ENCODE data around the gene PDZRN4.

Gene PDZRN4

GRCh38 chr12:41286426-41286825 lies 98.3 kb downstream of the PDZRN4 start:
- H3K79me2 ChIP-seq: no peaks in the 10 kb centered on the region
- no peak overlapping the region for H3K27ac ChIP-seq
- H3K9ac ChIP-seq: no peak overlapping the region
- TF ChIP-seq CTCF (IDR thresholded peaks at IDR 0.05): no peak
- no peak overlapping the region for H3K4me2 ChIP-seq (ENCODE audit: low read length)
- H3K4me1 ChIP-seq: no peaks in the 10 kb centered on the region
- H3K27me3 ChIP-seq (ENCODE audit: control insufficient read depth, insufficient read depth, low read length): no peaks in the 10 kb centered on the region
- H3K36me3 ChIP-seq (ENCODE audit: control insufficient read depth, insufficient read depth, low read length): no peaks in the 10 kb centered on the region
- H3K9me3 ChIP-seq (ENCODE audit: control insufficient read depth, low read length): no peaks in the 10 kb centered on the region
- H2AFZ ChIP-seq: no peak overlapping the region
- no peak overlapping the region for H3K4me3 ChIP-seq (ENCODE audit: low read depth, low read length)

DNA sequence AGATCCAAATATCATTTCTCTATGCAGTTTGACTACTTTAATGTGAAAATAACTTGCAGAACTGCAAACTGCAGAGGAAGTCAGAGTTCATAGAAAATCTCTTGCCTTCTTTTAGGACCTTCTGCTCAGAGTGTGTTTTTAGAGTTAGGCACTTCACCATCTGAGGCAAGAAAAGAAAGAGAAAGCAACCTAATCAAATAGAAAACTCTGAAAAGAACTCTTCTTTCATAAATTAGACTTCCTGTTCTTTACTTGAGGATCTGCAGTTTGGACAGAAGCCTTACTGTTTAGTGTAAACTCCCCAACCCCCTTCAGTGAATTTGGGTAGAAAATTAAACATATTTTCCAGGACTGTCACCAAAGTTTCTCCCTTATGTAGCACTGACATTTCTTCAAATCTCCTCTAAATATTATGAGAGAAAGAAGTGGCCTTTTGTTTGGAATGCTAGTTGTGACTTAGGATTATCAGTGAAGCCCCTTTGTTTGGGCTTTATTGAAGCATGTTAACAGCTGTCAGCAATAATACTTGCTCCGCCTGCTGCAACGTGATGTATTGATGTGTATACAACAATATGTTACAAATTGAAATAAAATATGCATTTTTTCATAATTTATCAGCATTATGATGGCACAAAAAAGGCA lies 99.5 kb downstream of the PDZRN4 start:
- Histone ChIP-seq H3K4me3 (ENCODE audit: low read depth, low read length) (no peak overlapping the region), H3K27ac (no peak overlapping the region), H3K9me3 (ENCODE audit: control insufficient read depth, low read length) (no peaks in the 10 kb centered on the region), H3K4me2 (ENCODE audit: low read length) (no peak overlapping the region), H3K79me2 (no peaks in the 10 kb centered on the region), H3K27me3 (ENCODE audit: control insufficient read depth, insufficient read depth, low read length) (no peaks in the 10 kb centered on the region), H3K4me1 (no peaks in the 10 kb centered on the region), H2AFZ (no peak overlapping the region), H3K36me3 (ENCODE audit: control insufficient read depth, insufficient read depth, low read length) (no peaks in the 10 kb centered on the region), H3K9ac (no peak overlapping the region)
- no peak for TF ChIP-seq CTCF (IDR thresholded peaks at IDR 0.05)

- no peak for TF ChIP-seq CTCF (IDR thresholded peaks at IDR 0.05)
- no peaks in the 10 kb centered on the region for H3K4me1 ChIP-seq
- no peak overlapping the region for H2AFZ ChIP-seq
- no peaks in the 10 kb centered on the region for H3K27me3 ChIP-seq (ENCODE audit: control insufficient read depth, insufficient read depth, low read length)
- H3K4me3 ChIP-seq (ENCODE audit: low read depth, low read length): no peak overlapping the region
- no peaks in the 10 kb centered on the region for H3K36me3 ChIP-seq (ENCODE audit: control insufficient read depth, insufficient read depth, low read length)
- H3K27ac ChIP-seq: no peak overlapping the region
- no peaks in the 10 kb centered on the region for H3K79me2 ChIP-seq
- no peak overlapping the region for H3K4me2 ChIP-seq (ENCODE audit: low read length)
- no peaks in the 10 kb centered on the region for H3K9me3 ChIP-seq (ENCODE audit: control insufficient read depth, low read length)
- H3K9ac ChIP-seq: no peak overlapping the region
These were observed 100.2 kb downstream of the PDZRN4 start for GRCh38 chr12:41288142-41288811.

GRCh38 chr12:41289501-41289900 lies 101.4 kb downstream of the PDZRN4 start:
- H3K27me3 ChIP-seq (ENCODE audit: control insufficient read depth, insufficient read depth, low read length): no peaks in the 10 kb centered on the region
- no peak overlapping the region for H2AFZ ChIP-seq
- no peak overlapping the region for H3K27ac ChIP-seq
- TF ChIP-seq CTCF (IDR thresholded peaks at IDR 0.05): no peak
- no peak overlapping the region for H3K4me3 ChIP-seq (ENCODE audit: low read depth, low read length)
- no peaks in the 10 kb centered on the region for H3K36me3 ChIP-seq (ENCODE audit: control insufficient read depth, insufficient read depth, low read length)
- H3K9ac ChIP-seq: no peak overlapping the region
- H3K9me3 ChIP-seq (ENCODE audit: control insufficient read depth, low read length): no peaks in the 10 kb centered on the region
- H3K4me2 ChIP-seq (ENCODE audit: low read length): no peak overlapping the region
- H3K79me2 ChIP-seq: no peaks in the 10 kb centered on the region
- H3K4me1 ChIP-seq: no peaks in the 10 kb centered on the region

DNA sequence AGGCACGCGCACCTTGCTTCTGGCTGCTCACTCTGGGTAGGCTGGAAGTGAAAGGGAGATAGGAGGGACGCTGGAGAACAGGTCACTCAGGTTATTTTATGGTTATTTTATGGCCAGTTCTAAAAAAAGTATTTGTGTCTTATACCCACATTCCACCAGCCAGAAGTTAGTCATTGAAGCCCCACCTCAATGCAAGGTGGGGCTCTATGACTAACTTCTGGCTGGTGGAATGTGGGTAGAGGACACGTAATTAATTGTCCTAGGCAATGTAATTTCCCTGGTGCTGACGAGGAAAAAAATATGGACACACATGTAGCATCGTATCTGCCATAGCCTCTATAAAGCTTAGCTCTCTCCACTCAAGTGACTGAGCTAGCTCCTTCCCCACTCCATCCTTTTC lies 104.9 kb downstream of the PDZRN4 start:
- Histone ChIP-seq H3K79me2 (no peaks in the 10 kb centered on the region), H3K27me3 (ENCODE audit: control insufficient read depth, insufficient read depth, low read length) (no peaks in the 10 kb centered on the region), H3K4me2 (ENCODE audit: low read length) (no peak overlapping the region), H3K27ac (no peak overlapping the region), H3K9ac (no peak overlapping the region), H2AFZ (no peak overlapping the region), H3K4me1 (no peaks in the 10 kb centered on the region), H3K9me3 (ENCODE audit: control insufficient read depth, low read length) (no peaks in the 10 kb centered on the region), H3K36me3 (ENCODE audit: control insufficient read depth, insufficient read depth, low read length) (no peaks in the 10 kb centered on the region), H3K4me3 (ENCODE audit: low read depth, low read length) (no peak overlapping the region)
- no peak for TF ChIP-seq CTCF (IDR thresholded peaks at IDR 0.05)

All from parathyroid adenoma (tissue), 2 donors.